H9 (cell line): ENCODE measurements around the gene DNAJC25. TPM values are rescaled to one million over a fixed set of nuclear protein-coding genes. Genes with fewer than 3 reads are reported as not detected.

ENCODE experiments used
- DNase-seq: peaks from one replicate; pipeline ENCODE4 v3.0.0-alpha.2; 2017
- H2AFZ ChIP-seq: one replicate; pipeline ENCODE4 v1.6.1; 2013; ENCODE audit warnings: mild to moderate bottlenecking, low read length, control low read depth, moderate library complexity
- H2AK5ac ChIP-seq: 2 replicates; pipeline ENCODE4 v1.6.1; 2013; ENCODE audit warnings: low read length, control low read depth, mixed read lengths; ENCODE audit not compliant: insufficient read length
- H2BK120ac ChIP-seq: one replicate; pipeline ENCODE4 v1.6.1; 2013; ENCODE audit warnings: low read depth, mild to moderate bottlenecking, low read length, control low read depth, inconsistent platforms; ENCODE audit not compliant: poor library complexity, severe bottlenecking
- H2BK12ac ChIP-seq: 2 replicates; pipeline ENCODE4 v1.6.1; 2013; ENCODE audit warnings: low read length, control low read depth, mixed read lengths, low read depth; ENCODE audit not compliant: insufficient read length
- H2BK15ac ChIP-seq: 2 replicates; pipeline ENCODE4 v1.6.1; 2013; ENCODE audit warnings: low read depth, low read length, control low read depth
- H2BK20ac ChIP-seq: one replicate; pipeline ENCODE4 v1.6.1; 2013; ENCODE audit warnings: low read depth, mild to moderate bottlenecking, low read length, control low read depth, inconsistent platforms; ENCODE audit not compliant: poor library complexity, severe bottlenecking
- H2BK5ac ChIP-seq: 2 replicates; pipeline ENCODE4 v1.6.1; 2013; ENCODE audit warnings: low read length, control low read depth, mixed read lengths; ENCODE audit not compliant: insufficient read length
- H3K14ac ChIP-seq: 2 replicates; pipeline ENCODE4 v1.6.1; 2013; ENCODE audit warnings: low read length, control low read depth; ENCODE audit not compliant: insufficient read depth
- H3K18ac ChIP-seq: 2 replicates; pipeline ENCODE4 v1.6.1; 2013; ENCODE audit warnings: low read depth, mild to moderate bottlenecking, mixed read lengths, low read length, control low read depth; ENCODE audit not compliant: insufficient read length
- H3K23ac ChIP-seq: 2 replicates; pipeline ENCODE4 v1.6.1; 2013; ENCODE audit warnings: low read length, control low read depth, mixed read lengths, low read depth; ENCODE audit not compliant: insufficient read length
- H3K23me2 ChIP-seq: 2 replicates; pipeline ENCODE4 v1.6.1; 2013; ENCODE audit warnings: low read depth, mild to moderate bottlenecking, mixed read lengths, low read length, control low read depth; ENCODE audit not compliant: insufficient read length, poor library complexity, severe bottlenecking
- H3K27ac ChIP-seq: 2 replicates; pipeline ENCODE4 v1.5.1; 2013; ENCODE audit warnings: low read length, control low read depth, mixed read lengths, low read depth; ENCODE audit not compliant: insufficient read length
- H3K27me3 ChIP-seq: 2 replicates; pipeline ENCODE4 v1.6.1; 2013; ENCODE audit warnings: low read length, control low read depth, inconsistent platforms; ENCODE audit not compliant: insufficient read depth
- H3K4ac ChIP-seq: 2 replicates; pipeline ENCODE4 v1.6.1; 2013; ENCODE audit warnings: low read depth, mild to moderate bottlenecking, control low read depth, inconsistent platforms, low read length, moderate library complexity
- H3K4me1 ChIP-seq: 2 replicates; pipeline ENCODE4 v1.6.1; 2013; ENCODE audit warnings: low read length, control low read depth, inconsistent platforms; ENCODE audit not compliant: insufficient read depth
- H3K4me2 ChIP-seq: 2 replicates; pipeline ENCODE4 v1.6.1; 2013; ENCODE audit warnings: low read length, control low read depth, mixed read lengths; ENCODE audit not compliant: insufficient read length, insufficient read depth
- H3K56ac ChIP-seq: 2 replicates; pipeline ENCODE4 v1.6.1; 2013; ENCODE audit warnings: low read depth, mild to moderate bottlenecking, mixed read lengths, low read length, control low read depth; ENCODE audit not compliant: insufficient read length
- H3K79me1 ChIP-seq: 2 replicates; pipeline ENCODE4 v1.6.1; 2013; ENCODE audit warnings: low read depth, mild to moderate bottlenecking, moderate library complexity, low read length, control low read depth, inconsistent platforms; ENCODE audit not compliant: insufficient read depth, poor library complexity, severe bottlenecking
- H3K79me2 ChIP-seq: 2 replicates; pipeline ENCODE4 v1.6.1; 2013; ENCODE audit warnings: low read length, control low read depth, inconsistent platforms; ENCODE audit not compliant: insufficient read depth
- H3K9ac ChIP-seq: 2 replicates; pipeline ENCODE4 v1.6.1; 2013; ENCODE audit warnings: low read length, control low read depth, mixed read lengths; ENCODE audit not compliant: insufficient read length; ENCODE audit errors: extremely low read depth
- H3K9me3 ChIP-seq: one replicate; pipeline ENCODE4 v1.6.1; 2013; ENCODE audit warnings: low read depth, low read length, inconsistent platforms; ENCODE audit not compliant: control insufficient read depth
- H3T11ph ChIP-seq: one replicate; pipeline ENCODE4 v1.6.1; 2013; ENCODE audit warnings: mild to moderate bottlenecking, low read length, control low read depth, inconsistent platforms
- H4K20me1 ChIP-seq: one replicate; pipeline ENCODE4 v1.6.1; 2013; ENCODE audit not compliant: control insufficient read depth, insufficient read length, insufficient read depth
- H4K5ac ChIP-seq: 2 replicates; pipeline ENCODE4 v1.6.1; 2013; ENCODE audit warnings: low read depth, mild to moderate bottlenecking, mixed read lengths, low read length, control low read depth; ENCODE audit not compliant: insufficient read length
- H4K8ac ChIP-seq: replicated peaks from 2 replicates; pipeline ENCODE4 v1.6.1; 2013; ENCODE audit warnings: low read length, control low read depth, mixed read lengths, low read depth; ENCODE audit not compliant: insufficient read length
- H4K91ac ChIP-seq: 2 replicates; pipeline ENCODE4 v1.6.1; 2013; ENCODE audit warnings: low read depth, mild to moderate bottlenecking, moderate library complexity, mixed read lengths, low read length, control low read depth; ENCODE audit not compliant: insufficient read length
- H3K27ac Mint-ChIP-seq, 3 experiments: 2 replicates in 2 of 3; 3 replicates in 1 of 3; pipeline ENCODE4 v1.8.0; 2020 to 2021; ENCODE audit warnings: mixed read lengths in 3 of 3, mild to moderate bottlenecking in 1 of 3, moderate library complexity in 1 of 3
- H3K27me3 Mint-ChIP-seq: 2 replicates; pipeline ENCODE4 v1.8.0; 2021; ENCODE audit warnings: low read depth, mild to moderate bottlenecking, moderate library complexity, mixed read lengths
- H3K36me3 Mint-ChIP-seq, 3 experiments: 2 replicates in 2 of 3; 3 replicates in 1 of 3; pipeline ENCODE4 v1.8.0; 2020 to 2021; ENCODE audit warnings: low read depth in 3 of 3, mixed read lengths in 3 of 3; ENCODE audit not compliant: insufficient read depth in 1 of 3
- H3K4me1 Mint-ChIP-seq, 2 experiments: 2 replicates each; pipeline ENCODE4 v1.8.0; 2020; ENCODE audit warnings: mixed read lengths in 2 of 2
- H3K4me3 Mint-ChIP-seq, 2 experiments: 2 replicates in 1 of 2; 3 replicates in 1 of 2; pipeline ENCODE4 v1.8.0; 2020 to 2021; ENCODE audit warnings: mild to moderate bottlenecking in 2 of 2, mixed read lengths in 2 of 2, moderate library complexity in 1 of 2
- H3K9me3 Mint-ChIP-seq, 2 experiments: 2 replicates in 1 of 2; 3 replicates in 1 of 2; pipeline ENCODE4 v1.8.0; 2020; ENCODE audit warnings: mild to moderate bottlenecking in 2 of 2, mixed read lengths in 2 of 2, moderate library complexity in 1 of 2
- WGBS: extraction: QIAGEN DNeasy Blood & Tissue Kit; methylation state at CpG from one replicate; pipeline ENCODE4 v1.1.7; 2013; ENCODE audit warnings: missing lambda C conversion rate, low lambda C conversion rate, mixed read lengths; ENCODE audit not compliant: insufficient read length; ENCODE audit errors: extremely low coverage; 5-methylcytosine and 5-hydroxymethylcytosine counted together
- total RNA-seq: library from RNA; stranded (reverse); gene quantifications from 2 replicates; pipeline ENCODE4 v1.2.1, GENCODE V29; 2021
- TF ChIP-seq, protein P1 (sequence below): fragments of 200-600 bp; sonication (generic); conservative IDR thresholded peaks from 3 replicates; pipeline ENCODE4 v1.8.0; 2021; ENCODE audit warnings: antibody characterized with exemption, mild to moderate bottlenecking

DNAJC25 gene
- total RNA-seq, 1 experiment from 2014 or later = 7.6 TPM

GRCh38 chr9:111601237-111602018 lies 29.7 kb upstream of the DNAJC25 start:
- Histone ChIP-seq H3K9me3 (no peaks in the 10 kb centered on the region), H4K5ac (no peak overlapping the region), H3T11ph (no peak overlapping the region), H2BK120ac (no peak overlapping the region), H3K14ac (no peak overlapping the region), H3K23ac (no peak overlapping the region), H3K18ac (no peak overlapping the region), H3K4me1 (no peaks in the 10 kb centered on the region), H3K23me2 (peaks cover 18% of the 10 kb centered on the region), H3K4me2 (no peak overlapping the region), H2AK5ac (no peak overlapping the region), H3K79me2 (no peaks in the 10 kb centered on the region), H3K79me1 (no peaks in the 10 kb centered on the region), H2BK15ac (no peak overlapping the region), H2BK20ac (no peak overlapping the region), H3K27me3 (no peaks in the 10 kb centered on the region), H3K9ac (no peak overlapping the region), H2AFZ (no peak overlapping the region), H4K8ac (no peak overlapping the region), H2BK5ac (no peak overlapping the region), H2BK12ac (no peak overlapping the region), H4K91ac (no peak overlapping the region), H3K56ac (no peak overlapping the region), H3K27ac (no peak overlapping the region), H4K20me1 (no peaks in the 10 kb centered on the region), H3K4ac (no peak overlapping the region)
- WGBS = no CpG with 5 or more reads among the region's 10 CpGs
- H3K9me3 Mint-ChIP-seq = no peaks in the 10 kb centered on the region
- H3K27ac Mint-ChIP-seq = no peak overlapping the region
- peaks cover 6 to 10% of the 10 kb centered on the region in 2 experiments; a peak in 3 of 4 replicates for H3K4me1 Mint-ChIP-seq
- no peak for DNase-seq
- H3K36me3 Mint-ChIP-seq = peaks cover 6 to 14% (median 10%) of the 10 kb centered on the region in 3 experiments; a peak in 6 of 7 replicates
- no peak overlapping the region; a peak in 1 of 5 replicates for H3K4me3 Mint-ChIP-seq
- peaks cover 12% of the 10 kb centered on the region for H3K27me3 Mint-ChIP-seq
- TF ChIP-seq, protein P1, sequence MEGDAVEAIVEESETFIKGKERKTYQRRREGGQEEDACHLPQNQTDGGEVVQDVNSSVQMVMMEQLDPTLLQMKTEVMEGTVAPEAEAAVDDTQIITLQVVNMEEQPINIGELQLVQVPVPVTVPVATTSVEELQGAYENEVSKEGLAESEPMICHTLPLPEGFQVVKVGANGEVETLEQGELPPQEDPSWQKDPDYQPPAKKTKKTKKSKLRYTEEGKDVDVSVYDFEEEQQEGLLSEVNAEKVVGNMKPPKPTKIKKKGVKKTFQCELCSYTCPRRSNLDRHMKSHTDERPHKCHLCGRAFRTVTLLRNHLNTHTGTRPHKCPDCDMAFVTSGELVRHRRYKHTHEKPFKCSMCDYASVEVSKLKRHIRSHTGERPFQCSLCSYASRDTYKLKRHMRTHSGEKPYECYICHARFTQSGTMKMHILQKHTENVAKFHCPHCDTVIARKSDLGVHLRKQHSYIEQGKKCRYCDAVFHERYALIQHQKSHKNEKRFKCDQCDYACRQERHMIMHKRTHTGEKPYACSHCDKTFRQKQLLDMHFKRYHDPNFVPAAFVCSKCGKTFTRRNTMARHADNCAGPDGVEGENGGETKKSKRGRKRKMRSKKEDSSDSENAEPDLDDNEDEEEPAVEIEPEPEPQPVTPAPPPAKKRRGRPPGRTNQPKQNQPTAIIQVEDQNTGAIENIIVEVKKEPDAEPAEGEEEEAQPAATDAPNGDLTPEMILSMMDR = no peak
